GM18858 (cell line): ENCODE results near the gene GCK.

Experiments used
- ATAC-seq: cut with Tn5 transposase; IDR thresholded peaks from one replicate; pipeline ENCODE4 v1.9.1; 2021; ENCODE audit not compliant: unreplicated experiment

Gene GCK

GRCh38 chr7:44106311-44107065, 82.8 kb downstream of the GCK start:
- ATAC-seq = no peak

DNA sequence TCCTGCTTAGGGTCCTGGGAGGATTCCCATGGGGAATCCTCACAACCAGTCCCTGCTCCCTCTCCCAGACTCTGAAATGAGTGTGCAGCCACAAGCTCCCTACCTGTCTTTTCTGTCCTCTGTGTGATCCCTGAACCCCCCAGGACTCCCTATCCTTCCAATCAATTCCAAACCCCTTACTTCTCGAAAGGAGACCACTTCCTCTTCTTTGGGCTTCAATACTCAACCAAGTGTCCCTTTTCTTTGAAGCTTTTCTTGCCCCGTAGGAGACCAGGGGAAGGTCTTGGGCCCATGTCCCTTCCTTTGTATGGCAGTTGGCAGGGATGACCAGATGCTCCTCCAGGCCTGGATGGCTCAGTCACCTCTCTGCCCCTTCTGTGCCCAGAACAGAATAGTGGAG, 83.4 kb downstream of the GCK start:
- no peak for ATAC-seq

DNA sequence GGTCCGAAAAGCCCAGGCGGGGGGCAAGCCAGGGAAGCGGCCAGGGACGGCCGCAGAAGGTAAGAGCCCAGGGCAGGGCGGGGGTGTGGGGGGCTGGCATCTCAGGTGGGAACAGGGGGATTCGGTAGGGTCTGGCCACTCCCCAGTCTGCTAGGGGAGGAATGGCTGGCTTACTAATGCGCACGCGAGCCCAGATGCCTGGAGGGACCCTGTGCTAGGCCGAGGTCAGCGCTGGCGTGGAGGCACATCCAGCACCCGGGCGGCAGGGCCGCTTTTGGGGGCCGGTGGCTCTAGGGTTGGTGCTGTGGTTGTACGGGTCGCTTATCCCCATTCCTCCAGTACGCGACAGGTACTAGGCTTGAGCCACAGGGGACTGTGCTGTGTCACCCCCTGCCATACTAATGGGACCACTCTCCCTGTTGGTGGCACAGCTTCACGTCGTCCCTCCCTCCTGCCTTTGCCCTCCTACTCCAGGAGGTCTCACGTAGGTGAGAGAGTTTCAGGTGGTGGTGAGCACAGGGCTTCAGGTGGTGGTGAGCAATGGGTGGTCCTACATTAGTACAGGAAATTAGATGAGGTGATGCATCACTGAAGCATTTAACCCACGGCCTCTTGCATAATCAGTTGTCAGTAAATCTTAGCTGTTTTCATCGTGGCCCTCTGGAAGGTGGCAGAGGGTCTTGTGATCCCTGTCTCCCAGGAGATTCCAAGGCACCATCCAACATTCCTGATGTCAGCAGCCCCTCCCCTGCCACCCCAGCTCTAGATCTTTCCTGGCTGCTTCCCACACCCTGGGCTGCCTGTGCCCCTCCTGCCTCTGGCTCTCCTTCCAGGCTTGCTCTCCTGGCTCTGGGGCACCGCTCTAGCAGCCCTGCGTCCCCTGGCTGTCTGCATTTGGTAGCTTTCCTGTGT, 84.1 kb downstream of the GCK start:
- no peak for ATAC-seq

GRCh38 chr7:44103923-44104859, 85.0 kb downstream of the GCK start, which contains the start of gene AEBP1:
Gene AEBP1, plus strand, starts transcription at chr7:44104345. Its CDS starts 321 bp downstream, at chr7:44104666.
- ATAC-seq = no peak

GRCh38 chr7:44103566-44103922, 85.7 kb downstream of the GCK start:
- ATAC-seq = no peak

GRCh38 chr7:44102846-44103565, 86.2 kb downstream of the GCK start:
- ATAC-seq = no peak

GRCh38 chr7:44101966-44102845, 87.0 kb downstream of the GCK start:
- ATAC-seq = no peak

DNA sequence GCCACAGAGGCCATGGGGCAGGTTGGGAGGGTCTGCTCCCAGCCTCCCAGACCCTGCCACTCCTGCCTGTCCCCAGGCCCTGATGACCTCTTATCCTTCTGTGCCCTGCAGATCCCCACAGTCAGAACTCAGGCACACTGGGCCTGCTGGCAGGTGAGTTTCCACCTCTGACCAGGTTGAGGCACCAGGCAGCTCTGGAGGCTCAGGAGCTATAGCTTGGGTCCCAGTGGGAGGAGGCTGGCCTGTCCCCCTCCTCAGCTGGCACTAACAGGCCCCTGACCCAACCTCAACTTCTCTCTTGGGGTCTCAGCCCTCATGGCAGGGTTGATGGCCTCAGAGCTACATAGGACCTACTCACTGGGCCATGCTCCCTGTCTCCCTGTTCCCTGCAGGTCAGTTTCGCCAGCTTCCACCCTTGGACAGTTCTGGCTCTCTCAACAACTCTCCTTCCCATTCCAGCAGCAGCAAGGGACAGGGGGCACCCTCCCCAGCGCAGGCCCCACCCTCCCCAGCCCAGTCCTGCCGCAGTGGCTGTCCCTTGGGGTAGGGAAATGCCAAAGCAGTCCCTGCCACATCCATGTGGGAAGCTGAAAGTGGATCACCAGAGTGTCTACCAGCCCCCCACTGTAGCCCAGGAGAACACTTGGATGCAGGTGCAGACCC, 87.8 kb downstream of the GCK start:
- no peak for ATAC-seq

- no peak for ATAC-seq
These were observed 88.6 kb downstream of the GCK start for GRCh38 chr7:44100458-44101302.

DNA sequence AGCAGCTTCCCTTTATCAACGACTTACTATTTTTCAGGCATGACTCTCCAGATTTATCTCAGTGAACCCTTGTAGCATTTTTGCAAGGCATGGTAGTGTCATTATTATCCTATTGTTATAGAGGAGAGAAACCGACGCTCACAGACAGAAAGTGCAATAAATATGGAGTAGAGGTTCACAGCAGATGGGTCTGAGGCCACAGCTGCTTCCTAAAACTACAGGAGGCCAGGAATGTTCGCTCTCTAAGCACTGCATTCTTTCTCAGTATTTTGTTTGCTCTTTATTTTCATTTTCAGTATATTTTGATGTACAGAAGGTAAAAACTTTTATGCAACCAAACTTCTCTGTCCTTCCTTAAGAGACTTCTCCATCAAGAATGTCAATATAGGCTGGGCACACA, 89.6 kb downstream of the GCK start:
- no peak for ATAC-seq

DNA sequence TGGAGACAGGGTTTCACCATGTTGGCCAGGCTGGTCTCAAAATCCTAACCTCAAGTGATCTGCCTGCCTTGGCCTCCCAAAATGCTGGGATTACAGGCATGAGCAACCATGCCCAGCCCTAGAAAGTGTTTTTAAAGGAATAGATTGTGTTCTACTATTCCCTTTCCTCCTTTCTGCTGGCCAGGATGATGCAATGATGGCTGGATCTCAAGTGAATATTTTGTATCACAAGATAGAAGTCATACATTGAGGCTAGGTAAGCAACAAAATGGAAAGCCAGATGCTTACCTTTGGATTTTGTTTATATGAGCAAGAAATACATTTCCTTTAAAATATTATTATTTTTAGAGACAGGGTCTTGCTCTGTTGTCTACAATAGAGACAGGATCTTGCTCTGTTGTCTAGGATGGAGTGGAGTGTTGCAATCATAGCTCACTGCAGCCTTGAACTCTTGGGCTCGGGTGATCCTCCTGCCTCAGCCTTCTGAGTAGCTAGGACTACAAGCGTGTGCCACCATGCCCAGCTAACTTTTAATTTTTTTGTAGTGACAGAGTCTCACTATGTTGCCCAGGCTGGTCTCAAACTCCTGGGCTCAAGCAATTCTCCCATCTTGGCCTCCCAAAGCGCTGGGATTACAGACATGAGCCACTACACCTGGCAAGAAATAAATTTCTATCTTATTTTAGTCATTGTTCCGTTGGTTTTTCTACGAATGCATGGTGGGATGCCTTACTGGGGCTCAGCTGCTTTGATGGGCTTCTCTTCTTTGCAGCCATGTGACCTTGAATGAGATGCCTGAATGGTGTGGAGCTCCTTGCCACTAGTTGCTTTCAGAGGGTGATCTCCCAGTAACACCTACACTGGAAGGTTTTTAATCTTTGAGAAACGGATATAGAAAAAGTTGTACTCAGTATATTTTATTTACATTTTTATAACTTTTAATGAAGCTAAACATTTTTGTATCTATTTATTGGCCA, 90.9 kb downstream of the GCK start:
- ATAC-seq = no peak

- peak; percentile 60 for ATAC-seq
These were observed 91.9 kb downstream of the GCK start for GRCh38 chr7:44097064-44097932.

DNA sequence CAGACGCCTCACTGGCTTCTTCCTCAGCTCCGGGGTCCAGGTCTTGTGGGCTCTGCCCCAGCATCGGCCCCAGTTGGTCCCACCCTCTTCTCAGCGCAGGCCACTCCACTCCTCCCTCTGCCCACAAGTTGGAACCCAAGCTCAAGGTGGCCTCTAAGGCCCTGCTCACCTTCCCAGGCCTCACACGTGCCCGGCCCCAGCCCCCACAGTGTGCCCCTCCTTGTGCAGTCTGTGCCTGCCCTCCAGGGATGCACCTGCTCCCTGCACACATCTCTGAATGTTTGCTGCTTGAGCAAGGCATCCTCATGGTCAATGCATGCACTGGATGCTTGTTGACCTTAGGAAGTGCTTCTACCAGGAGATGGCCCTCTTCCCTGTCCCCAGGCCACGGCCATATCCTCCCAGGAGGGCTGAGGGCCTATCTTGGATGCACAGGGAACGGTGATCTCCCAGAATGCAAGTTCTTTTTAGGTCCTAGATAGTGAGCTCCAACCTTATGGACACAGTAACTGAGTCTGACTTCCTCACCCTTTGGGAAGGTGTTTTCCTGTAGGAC, 92.8 kb downstream of the GCK start:
- ATAC-seq = no peak

DNA sequence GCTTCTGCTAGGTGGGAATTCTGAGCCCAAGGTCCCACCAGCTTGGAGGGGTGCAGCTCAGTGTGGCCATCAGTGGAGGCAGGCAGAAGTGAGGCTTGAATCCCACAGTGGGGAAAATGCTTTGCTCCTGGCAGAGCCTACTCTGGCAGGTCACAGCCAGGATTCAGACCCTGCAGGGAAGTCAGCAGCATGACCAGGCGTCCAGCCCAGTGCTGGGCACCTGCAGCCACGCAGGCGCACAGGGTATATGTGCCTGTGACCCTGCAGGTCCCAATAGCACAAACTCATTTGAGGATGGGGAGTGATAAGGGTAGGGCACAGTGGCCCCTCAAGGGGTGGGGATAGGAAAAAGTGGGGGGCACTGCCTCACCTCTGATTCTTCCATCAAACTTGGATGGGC, 93.5 kb downstream of the GCK start:
- no peak for ATAC-seq

GRCh38 chr7:44094883-44095592, 94.2 kb downstream of the GCK start:
- no peak for ATAC-seq
